HUES6 (cell line): ENCODE results near the gene LDHAL6A.

ENCODE experiments used
- H3K27ac ChIP-seq: 2 replicates; pipeline ENCODE4 v1.7.0; 2013; ENCODE audit warnings: low read depth, mild to moderate bottlenecking, low read length, inconsistent platforms
- H3K27me3 ChIP-seq: 2 replicates; pipeline ENCODE4 v1.6.1; 2013; ENCODE audit warnings: low read length; ENCODE audit not compliant: control insufficient read depth, insufficient read depth
- H3K36me3 ChIP-seq: 2 replicates; pipeline ENCODE4 v1.6.1; 2013; ENCODE audit warnings: low read length; ENCODE audit not compliant: control insufficient read depth, insufficient read depth
- H3K4me1 ChIP-seq: 2 replicates; pipeline ENCODE4 v1.6.1; 2013; ENCODE audit warnings: low read length; ENCODE audit not compliant: control insufficient read depth, insufficient read depth
- H3K4me3 ChIP-seq: 2 replicates; pipeline ENCODE4 v1.5.1; 2013; ENCODE audit warnings: low read depth, low read length
- H3K9ac ChIP-seq: one replicate; pipeline ENCODE4 v1.6.1; 2013; ENCODE audit warnings: mild to moderate bottlenecking, low read length
- H3K9me3 ChIP-seq: 2 replicates; pipeline ENCODE4 v1.6.1; 2013; ENCODE audit warnings: low read depth, low read length; ENCODE audit not compliant: control insufficient read depth, insufficient read depth

The LDHAL6A gene

DNA sequence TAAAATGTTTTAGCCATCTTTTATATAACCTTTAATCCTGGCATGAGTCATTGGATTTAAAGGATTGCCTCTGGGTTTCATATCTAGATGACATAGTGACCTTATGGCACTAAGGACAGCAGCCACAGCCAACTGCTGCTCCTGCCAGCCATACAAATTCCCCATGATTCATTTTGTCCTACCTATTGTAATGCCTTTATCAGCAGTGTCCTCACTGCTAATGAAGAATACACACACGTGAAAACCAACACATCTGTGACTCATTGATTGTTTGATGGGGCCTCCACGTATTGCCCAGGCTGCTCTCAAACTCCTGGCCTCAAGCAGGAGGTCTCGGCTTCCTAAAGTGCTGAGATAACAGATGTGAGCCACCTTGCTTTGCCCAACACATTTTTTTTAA lies 1.8 kb downstream of the LDHAL6A start:
- H3K9me3 ChIP-seq = no peaks in the 10 kb centered on the region
- H3K36me3 ChIP-seq = no peaks in the 10 kb centered on the region
- no peaks in the 10 kb centered on the region for H3K4me1 ChIP-seq
- H3K27me3 ChIP-seq = no peaks in the 10 kb centered on the region
- H3K4me3 ChIP-seq = no peak overlapping the region
- no peak overlapping the region for H3K9ac ChIP-seq
- no peak overlapping the region for H3K27ac ChIP-seq

GRCh38 chr11:18459634-18460033 lies 4.0 kb downstream of the LDHAL6A start:
- H3K4me3 ChIP-seq = no peak overlapping the region
- no peak overlapping the region for H3K9ac ChIP-seq
- no peaks in the 10 kb centered on the region for H3K27me3 ChIP-seq
- H3K27ac ChIP-seq = no peak overlapping the region
- H3K4me1 ChIP-seq = no peaks in the 10 kb centered on the region
- no peaks in the 10 kb centered on the region for H3K9me3 ChIP-seq
- no peaks in the 10 kb centered on the region for H3K36me3 ChIP-seq

DNA sequence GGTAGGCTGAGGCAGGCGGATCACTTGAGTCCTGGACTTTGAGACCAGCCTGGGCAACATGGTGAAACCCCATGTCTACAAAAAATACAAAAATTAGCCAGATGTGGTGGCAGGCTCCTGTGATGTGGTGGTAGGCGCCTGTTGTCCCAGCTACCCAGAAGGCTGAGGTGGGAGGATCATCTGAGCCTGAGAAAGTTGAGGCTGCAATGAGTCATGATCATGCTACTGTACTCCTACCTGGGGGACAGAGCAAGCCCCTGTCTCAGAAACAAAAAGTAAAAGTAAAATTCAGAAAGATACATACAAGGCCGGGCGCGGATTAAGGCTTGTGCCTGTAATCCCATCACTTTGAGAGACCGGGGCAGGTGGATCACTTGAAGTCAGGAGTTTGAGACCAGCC lies 6.3 kb downstream of the LDHAL6A start:
- Histone ChIP-seq H3K4me3 (no peak overlapping the region), H3K27ac (no peak overlapping the region), H3K9me3 (no peaks in the 10 kb centered on the region), H3K27me3 (no peaks in the 10 kb centered on the region), H3K36me3 (no peaks in the 10 kb centered on the region), H3K9ac (no peak overlapping the region), H3K4me1 (no peaks in the 10 kb centered on the region)

- no peak overlapping the region for H3K4me3 ChIP-seq
- H3K4me1 ChIP-seq = no peaks in the 10 kb centered on the region
- no peaks in the 10 kb centered on the region for H3K36me3 ChIP-seq
- no peak overlapping the region for H3K27ac ChIP-seq
- H3K9ac ChIP-seq = no peak overlapping the region
- H3K27me3 ChIP-seq = no peaks in the 10 kb centered on the region
- H3K9me3 ChIP-seq = no peaks in the 10 kb centered on the region
These were observed 7.8 kb downstream of the LDHAL6A start for GRCh38 chr11:18463439-18463838.

DNA sequence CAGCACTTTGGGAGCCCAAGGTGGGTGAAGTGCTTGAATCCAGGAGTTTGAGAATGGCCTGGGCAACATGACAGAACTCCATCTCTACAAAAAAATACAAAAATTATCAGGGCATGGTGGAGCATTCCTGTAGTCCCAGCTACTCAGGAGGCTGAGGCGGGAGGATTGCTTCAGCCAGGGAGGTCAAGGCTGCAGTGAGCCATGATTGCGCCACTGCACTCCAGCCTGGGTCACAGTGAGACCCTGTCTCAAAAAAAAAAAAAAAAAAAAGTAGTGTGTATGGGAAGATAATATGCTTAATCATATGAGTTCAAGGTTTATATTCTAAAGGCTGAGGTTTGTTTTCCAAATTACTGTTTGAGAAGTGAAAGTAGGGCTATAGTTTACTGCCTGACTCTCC lies 10.7 kb downstream of the LDHAL6A start:
- Histone ChIP-seq H3K27me3 (no peaks in the 10 kb centered on the region), H3K27ac (no peak overlapping the region), H3K4me1 (no peaks in the 10 kb centered on the region), H3K9me3 (no peaks in the 10 kb centered on the region), H3K4me3 (no peak overlapping the region), H3K9ac (no peak overlapping the region), H3K36me3 (no peaks in the 10 kb centered on the region)

- no peaks in the 10 kb centered on the region for H3K36me3 ChIP-seq
- H3K27ac ChIP-seq = no peak overlapping the region
- no peaks in the 10 kb centered on the region for H3K27me3 ChIP-seq
- H3K4me3 ChIP-seq = no peak overlapping the region
- no peaks in the 10 kb centered on the region for H3K9me3 ChIP-seq
- no peak overlapping the region for H3K9ac ChIP-seq
- H3K4me1 ChIP-seq = no peaks in the 10 kb centered on the region
These were observed 12.4 kb downstream of the LDHAL6A start for GRCh38 chr11:18468059-18468458.

GRCh38 chr11:18468961-18469360 lies 13.3 kb downstream of the LDHAL6A start:
- Histone ChIP-seq H3K4me3 (no peak overlapping the region), H3K36me3 (no peaks in the 10 kb centered on the region), H3K27me3 (no peaks in the 10 kb centered on the region), H3K27ac (no peak overlapping the region), H3K9me3 (no peaks in the 10 kb centered on the region), H3K4me1 (no peaks in the 10 kb centered on the region), H3K9ac (no peak overlapping the region)

DNA sequence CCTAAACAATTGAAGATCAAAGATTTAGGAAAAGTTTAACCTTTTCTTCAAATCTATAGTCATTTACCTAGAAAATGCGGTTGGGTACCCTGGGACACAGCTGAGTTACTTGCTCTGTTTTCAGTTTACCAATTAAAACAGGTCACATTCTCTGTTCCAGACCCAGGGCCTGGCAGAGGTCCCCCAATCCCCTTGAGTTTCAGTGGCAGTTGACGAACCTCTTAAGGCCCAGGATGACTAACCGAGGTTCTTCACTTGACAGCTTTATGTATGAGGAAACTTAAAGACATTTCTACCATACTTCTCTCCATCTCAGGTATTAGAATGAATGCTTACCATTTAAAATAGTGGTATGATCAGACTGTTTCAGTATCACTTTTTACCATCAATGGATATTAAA lies 16.3 kb downstream of the LDHAL6A start:
- no peak overlapping the region for H3K27ac ChIP-seq
- no peaks in the 10 kb centered on the region for H3K9me3 ChIP-seq
- H3K4me3 ChIP-seq = no peak overlapping the region
- 0 out of 2 replicates have a peak, but pooled peaks cover 5% of the 10 kb centered on the region for H3K36me3 ChIP-seq
- H3K4me1 ChIP-seq = no peaks in the 10 kb centered on the region
- no peaks in the 10 kb centered on the region for H3K27me3 ChIP-seq
- no peak overlapping the region for H3K9ac ChIP-seq

DNA sequence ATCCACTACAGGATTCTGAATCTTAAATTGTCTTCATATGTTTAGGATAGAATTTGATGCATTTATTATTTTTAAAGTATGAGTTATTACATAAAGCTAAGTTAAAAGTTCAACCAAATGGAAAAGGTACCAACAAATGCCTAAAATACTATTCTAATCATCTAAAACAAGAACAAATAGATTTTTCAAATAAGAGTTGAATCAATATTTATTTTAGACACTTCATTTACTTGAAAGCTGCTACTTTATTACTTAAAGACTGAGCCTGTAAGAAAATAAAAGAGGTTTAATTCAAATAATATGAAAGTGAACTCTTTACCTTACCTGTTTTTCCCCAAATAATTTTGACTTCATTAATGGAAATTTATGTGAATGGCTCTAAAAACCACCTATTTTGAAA lies 16.9 kb downstream of the LDHAL6A start:
- no peak overlapping the region for H3K9ac ChIP-seq
- peaks cover 9% of the 10 kb centered on the region for H3K36me3 ChIP-seq
- H3K4me1 ChIP-seq = no peaks in the 10 kb centered on the region
- H3K9me3 ChIP-seq = no peaks in the 10 kb centered on the region
- no peaks in the 10 kb centered on the region for H3K27me3 ChIP-seq
- no peak overlapping the region for H3K27ac ChIP-seq
- H3K4me3 ChIP-seq = no peak overlapping the region

DNA sequence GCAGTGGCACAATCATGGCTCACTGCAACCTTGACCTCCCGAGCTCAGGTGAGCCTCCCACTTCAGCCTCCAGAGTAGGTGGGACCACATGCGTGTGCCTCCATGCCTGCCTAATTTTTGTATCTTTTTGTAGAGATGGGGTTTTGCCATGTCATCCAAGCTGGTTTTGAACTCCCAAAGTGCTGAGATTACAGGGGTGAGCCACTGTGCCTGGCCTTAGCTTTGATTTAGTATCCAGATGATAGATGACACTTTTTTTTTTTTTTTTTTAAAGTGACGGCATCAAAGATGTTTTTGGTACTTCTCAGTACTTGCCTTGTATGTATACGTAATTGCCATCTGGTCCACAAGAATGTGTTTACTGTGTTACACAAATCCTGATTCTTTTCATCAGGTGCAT lies 23.4 kb downstream of the LDHAL6A start:
- H3K9ac ChIP-seq = no peak overlapping the region
- H3K36me3 ChIP-seq = peaks cover 71% of the 10 kb centered on the region
- no peaks in the 10 kb centered on the region for H3K27me3 ChIP-seq
- H3K27ac ChIP-seq = no peak overlapping the region
- no peaks in the 10 kb centered on the region for H3K9me3 ChIP-seq
- H3K4me1 ChIP-seq = no peaks in the 10 kb centered on the region
- H3K4me3 ChIP-seq = no peak overlapping the region

DNA sequence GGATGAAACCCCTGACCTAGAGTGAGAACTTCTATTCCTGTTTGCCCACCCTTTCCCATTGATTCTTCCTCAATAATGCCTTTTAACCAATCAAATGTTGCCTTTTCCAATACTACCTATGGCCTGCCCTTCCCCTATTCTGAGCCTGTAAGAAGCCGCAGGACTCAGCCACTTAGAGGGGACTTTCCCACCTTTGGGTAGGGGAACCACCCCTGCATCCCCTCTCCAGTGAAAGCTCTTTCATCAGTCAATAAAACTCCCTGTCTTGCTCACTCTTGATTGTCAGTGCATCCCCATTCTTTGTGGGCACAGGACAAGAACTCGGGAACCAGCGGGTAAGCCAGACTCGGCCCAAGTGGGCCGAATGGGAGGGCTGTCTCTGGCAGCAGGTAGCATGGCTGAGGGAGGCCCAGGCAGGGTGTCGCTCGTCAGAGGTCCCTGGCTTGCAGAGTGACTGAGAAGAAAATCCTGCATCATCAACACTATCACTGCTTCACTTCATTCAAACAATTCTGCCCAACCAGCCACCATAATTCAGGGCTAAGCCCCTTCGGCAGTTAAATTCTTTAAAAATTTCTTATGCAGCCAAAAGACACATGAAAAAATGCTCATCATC lies 30.4 kb downstream of the LDHAL6A start:
- H3K4me1 ChIP-seq = no peaks in the 10 kb centered on the region
- H3K4me3 ChIP-seq = no peak overlapping the region
- no peaks in the 10 kb centered on the region for H3K27me3 ChIP-seq
- H3K36me3 ChIP-seq = peaks cover 65% of the 10 kb centered on the region
- H3K9ac ChIP-seq = no peak overlapping the region
- H3K9me3 ChIP-seq = no peaks in the 10 kb centered on the region
- H3K27ac ChIP-seq = no peak overlapping the region

DNA sequence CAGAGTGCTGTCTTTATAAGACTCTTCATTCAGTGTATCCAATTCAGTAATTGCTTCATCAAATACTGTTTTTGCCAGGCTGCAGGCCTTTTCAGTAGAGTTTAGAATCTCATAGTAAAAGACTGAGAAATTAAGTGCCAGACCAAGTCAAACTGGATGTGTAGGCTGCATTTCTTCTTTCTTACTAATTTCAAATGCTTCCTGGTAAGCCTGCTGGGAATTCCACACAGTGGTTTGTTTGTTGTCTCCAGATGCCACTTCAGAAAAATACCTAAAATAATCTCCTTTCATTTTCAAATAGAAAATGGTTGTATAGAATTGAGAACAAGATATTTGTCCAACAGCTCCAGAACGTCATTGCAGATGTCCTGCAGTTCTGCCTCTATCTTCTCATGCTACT lies 34.7 kb downstream of the LDHAL6A start:
- H3K36me3 ChIP-seq = peaks cover 47% of the 10 kb centered on the region
- H3K4me3 ChIP-seq = no peak overlapping the region
- no peak overlapping the region for H3K27ac ChIP-seq

More for the DNA sequence above, 34.7 kb downstream of the LDHAL6A start:
- Histone ChIP-seq H3K4me1 (no peaks in the 10 kb centered on the region), H3K9me3 (no peaks in the 10 kb centered on the region), H3K27me3 (no peaks in the 10 kb centered on the region), H3K9ac (no peak overlapping the region)
